Fibroblast of the aortic adventitia (primary cell): ENCODE data around the gene KLRK1. TPM values are rescaled to one million over a fixed set of nuclear protein-coding genes. Genes with fewer than 3 reads are reported as not detected.
A peak's percentile ranks its signal among the peaks of the same experiment; 100 is the strongest.

Experiments used
- DNase-seq: peaks from one replicate; pipeline ENCODE4 v3.0.0-alpha.2; 2010; ENCODE audit warnings: low read depth
- H3K4me3 ChIP-seq: 2 replicates; pipeline ENCODE4 v1.5.1; 2011; ENCODE audit warnings: low read depth, mild to moderate bottlenecking, control low read depth, low read length, moderate library complexity
- total RNA-seq: library from RNA; depleted of rRNA; stranded (reverse); fragments of >200 nt; gene quantifications from 2 replicates; pipeline ENCODE4 v1.2.3, GENCODE V29; 2012; ENCODE audit warnings: low replicate concordance
- TF ChIP-seq, protein P1 (sequence below): IDR thresholded peaks from 2 replicates; pipeline ENCODE4 v1.5.1; 2011; ENCODE audit warnings: mild to moderate bottlenecking, low read length, control low read depth, inconsistent platforms; ENCODE audit not compliant: insufficient read depth

Gene KLRK1
- total RNA-seq, 1 donor: not detected

DNA sequence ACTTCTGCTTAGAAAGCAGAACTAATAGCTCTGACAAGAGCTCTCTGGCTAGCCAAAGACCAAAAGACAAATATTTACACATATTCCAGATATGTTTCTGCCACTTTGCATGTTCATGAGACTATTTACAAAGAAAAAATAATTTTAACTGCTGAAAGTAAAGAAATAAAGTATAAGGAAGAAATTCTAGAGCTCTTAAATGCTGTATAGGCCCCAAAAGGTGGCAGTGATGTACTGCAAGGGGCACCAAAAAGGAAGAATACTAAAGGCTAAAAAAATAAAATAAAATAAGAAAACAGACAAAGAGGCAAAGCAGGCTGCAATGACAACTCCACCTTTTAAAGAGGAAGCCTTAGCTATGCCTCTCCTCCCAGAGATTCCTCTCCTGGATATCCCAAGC lies 23.0 kb downstream of the KLRK1 start:
- DNase-seq: peak; percentile 53
- no peak overlapping the region for H3K4me3 ChIP-seq
- TF ChIP-seq, protein P1, sequence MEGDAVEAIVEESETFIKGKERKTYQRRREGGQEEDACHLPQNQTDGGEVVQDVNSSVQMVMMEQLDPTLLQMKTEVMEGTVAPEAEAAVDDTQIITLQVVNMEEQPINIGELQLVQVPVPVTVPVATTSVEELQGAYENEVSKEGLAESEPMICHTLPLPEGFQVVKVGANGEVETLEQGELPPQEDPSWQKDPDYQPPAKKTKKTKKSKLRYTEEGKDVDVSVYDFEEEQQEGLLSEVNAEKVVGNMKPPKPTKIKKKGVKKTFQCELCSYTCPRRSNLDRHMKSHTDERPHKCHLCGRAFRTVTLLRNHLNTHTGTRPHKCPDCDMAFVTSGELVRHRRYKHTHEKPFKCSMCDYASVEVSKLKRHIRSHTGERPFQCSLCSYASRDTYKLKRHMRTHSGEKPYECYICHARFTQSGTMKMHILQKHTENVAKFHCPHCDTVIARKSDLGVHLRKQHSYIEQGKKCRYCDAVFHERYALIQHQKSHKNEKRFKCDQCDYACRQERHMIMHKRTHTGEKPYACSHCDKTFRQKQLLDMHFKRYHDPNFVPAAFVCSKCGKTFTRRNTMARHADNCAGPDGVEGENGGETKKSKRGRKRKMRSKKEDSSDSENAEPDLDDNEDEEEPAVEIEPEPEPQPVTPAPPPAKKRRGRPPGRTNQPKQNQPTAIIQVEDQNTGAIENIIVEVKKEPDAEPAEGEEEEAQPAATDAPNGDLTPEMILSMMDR: peak; percentile 38

DNA sequence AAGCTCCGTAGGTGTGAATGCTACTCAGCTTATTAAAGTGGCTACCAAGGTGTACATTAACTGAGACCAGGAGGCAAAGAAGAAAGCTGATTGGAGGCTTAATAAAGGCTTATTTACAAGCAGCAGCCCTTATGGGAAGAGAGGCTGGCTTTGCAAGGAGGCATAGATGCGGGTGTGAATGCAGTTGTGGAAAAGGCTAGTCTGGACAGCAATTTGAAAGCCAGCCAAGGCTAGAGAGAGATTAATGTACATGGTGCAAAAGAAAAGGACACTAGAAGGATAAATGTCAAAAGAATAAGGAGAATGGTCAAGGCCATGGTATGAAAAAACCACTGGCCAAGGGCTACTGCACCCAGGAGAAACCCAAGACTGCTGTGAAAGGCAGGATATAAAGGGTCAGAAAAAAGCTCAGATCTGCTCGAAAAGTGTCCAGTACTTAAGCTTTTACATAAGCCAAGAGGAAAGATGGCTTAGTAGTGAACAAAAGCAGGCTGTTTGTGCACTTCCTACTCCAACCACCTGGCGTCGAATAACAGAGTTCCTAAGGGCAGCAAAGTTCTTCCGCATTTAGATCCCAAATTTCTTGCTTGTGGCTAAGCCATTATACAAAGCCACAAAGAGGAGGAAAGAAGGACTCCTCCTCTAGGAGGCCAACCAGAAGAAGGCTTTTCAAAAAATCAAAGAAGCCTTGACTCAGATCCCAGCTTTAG lies 24.0 kb downstream of the KLRK1 start:
- peak; percentile 47 for DNase-seq
- peak overlapping the region; percentile 68 for H3K4me3 ChIP-seq
- TF ChIP-seq, protein P1: peak; percentile 39

DNA sequence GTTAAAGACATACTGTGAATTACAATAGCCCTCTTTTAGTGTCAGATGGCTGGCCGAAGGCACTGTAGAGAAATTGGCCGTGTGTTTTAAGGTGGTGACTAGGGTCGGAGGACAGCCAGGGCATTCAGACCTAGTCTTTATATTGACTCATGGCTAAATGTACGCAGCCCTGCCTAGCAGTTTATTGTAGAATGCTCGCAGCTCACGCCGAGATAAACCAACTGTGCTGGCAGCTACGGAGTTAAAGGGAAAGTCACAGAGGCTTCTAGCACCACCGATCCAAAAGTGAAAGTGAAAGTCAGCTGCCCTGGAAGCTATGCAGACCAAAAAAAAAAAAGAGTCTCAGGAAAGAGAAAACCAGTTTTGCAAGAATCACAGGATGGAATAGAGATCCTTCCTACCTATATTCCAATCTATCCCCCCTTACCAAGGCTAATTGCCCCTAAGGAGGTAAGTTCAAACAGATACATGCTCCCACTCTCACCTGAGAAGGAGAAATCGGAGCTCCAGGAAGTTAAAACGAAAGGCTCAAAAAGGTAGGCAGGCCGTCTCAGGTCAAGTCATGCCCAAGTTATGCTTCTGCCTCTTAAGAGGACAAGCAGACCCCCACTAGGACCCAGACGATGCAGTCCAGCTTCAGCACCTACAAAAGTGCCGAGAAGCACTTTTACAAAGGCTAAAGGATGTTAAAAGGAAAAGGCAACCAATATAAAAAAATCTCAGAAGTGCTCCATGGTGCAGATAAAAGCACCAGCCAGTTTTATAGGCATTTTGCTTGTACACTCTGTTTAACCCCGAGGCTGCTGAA lies 24.8 kb downstream of the KLRK1 start:
- TF ChIP-seq, protein P1: no peak
- DNase-seq: peak; percentile 86
- H3K4me3 ChIP-seq: peak overlapping the region; percentile 68

DNA sequence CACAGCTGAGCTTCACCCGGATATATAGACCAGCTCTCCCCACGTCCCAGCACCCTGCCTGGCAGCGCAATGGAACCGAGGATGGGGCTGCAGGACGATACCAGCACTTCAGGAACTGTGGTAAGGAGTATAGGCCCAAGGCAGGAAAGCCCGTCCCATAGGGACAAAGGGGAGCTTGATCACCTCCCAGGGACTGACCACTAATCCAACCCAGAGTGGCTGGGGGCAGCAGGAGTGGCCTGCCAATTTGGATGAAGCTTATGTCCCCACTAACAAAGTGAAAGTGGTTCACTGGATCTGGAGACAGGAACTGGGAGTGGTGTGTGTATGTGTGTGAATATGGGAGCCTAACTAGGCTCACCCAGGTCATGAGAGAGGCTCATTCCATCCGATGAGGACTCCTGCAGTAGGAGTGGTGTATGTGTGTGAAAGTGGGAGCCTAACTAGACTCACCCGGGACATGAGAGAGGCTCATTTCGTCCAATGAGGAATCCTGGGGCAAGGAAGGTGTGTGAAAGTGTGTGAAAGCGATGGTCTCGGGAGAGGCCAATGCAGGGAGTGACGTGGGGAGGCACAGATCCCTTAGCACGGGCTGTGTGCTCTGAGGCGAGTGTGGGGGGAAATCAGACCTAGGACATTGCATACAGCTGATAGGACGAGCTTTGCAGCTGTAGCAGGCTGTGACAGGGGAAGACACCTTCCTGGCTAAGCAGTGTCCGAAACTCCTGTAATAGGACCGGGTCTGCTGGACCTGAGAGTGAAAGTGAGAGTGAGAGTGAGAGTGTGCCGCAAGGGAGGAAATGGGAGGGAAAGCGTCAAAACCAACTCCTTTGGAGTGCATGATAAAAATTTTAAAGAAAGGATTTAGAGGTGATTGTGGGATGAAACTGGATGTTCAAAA lies 25.7 kb downstream of the KLRK1 start:
- peak; percentile 41 for DNase-seq

DNA sequence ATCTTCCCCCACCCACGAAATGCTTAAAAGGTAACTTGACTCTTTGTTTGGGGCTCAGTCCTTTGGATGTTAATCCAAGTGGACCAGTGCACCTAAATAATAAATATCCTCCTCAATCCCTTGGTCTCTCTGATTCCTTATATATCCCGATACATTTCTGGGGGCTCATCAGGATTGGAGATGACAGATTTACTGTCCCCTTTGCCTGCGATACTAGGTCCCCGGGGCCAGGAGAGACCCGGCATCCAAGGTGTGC lies 26.3 kb downstream of the KLRK1 start:
- TF ChIP-seq, protein P1: no peak
- DNase-seq: no peak
- H3K4me3 ChIP-seq: no peak overlapping the region

More for the DNA sequence above, 25.7 kb downstream of the KLRK1 start:
- peak overlapping the region; percentile 68 for H3K4me3 ChIP-seq
- TF ChIP-seq, protein P1: no peak

DNA sequence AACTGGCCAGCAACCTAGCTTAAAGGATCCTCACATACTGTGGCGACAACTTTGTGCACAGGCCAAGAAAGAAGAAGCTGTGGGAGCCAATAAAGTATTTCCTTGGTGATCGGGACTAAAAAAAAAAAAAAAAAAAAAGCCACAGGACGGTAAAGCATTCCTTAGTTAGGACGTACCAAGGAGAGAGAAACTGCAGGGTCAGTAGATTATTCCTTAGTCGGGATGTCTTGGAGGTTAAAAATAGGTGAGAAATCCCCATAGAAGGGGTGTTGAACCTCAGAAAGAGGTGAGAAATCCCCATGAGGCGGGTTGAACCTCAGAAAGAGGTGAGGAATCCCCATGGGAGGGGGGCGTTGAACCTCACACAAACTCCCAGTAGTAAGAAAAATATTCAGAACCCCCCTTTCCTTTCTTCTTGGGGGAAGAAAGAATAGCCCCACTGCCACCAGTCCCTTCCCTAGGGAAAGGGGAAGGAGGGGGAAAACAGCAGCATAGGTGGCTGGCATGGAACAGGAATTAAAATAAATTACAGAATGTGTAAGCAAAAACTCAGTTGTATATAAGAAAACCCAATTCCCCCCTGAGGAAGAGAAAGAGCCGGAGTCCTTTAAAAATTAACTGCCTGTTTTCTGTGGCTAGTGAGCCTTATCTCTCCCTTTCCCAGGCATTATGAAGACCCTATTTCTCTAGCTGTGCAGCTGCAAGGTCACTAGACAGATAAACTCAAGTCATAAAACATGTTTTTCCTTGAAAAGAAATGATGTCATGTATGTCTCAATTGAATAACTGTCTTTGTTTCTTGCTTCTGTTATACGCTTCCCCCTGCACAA lies 26.8 kb downstream of the KLRK1 start:
- H3K4me3 ChIP-seq: no peak overlapping the region
- DNase-seq: no peak
- TF ChIP-seq, protein P1: no peak
